NB4 (cell line): ENCODE measurements around the gene MAP9.

ENCODE experiments used
- TF ChIP-seq, protein P1 (sequence below): IDR thresholded peaks from 2 replicates; pipeline ENCODE4 v1.6.1; 2011; ENCODE audit warnings: low read depth, low read length
- TF ChIP-seq, protein P2 (sequence below): IDR thresholded peaks from one replicate; pipeline ENCODE4 v1.5.1; 2012; ENCODE audit warnings: low read depth, low read length

GRCh38 chr4:155400893-155401292, 24.1 kb upstream of the MAP9 start:
- TF ChIP-seq, protein P1, sequence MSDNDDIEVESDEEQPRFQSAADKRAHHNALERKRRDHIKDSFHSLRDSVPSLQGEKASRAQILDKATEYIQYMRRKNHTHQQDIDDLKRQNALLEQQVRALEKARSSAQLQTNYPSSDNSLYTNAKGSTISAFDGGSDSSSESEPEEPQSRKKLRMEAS: no peak
- TF ChIP-seq, protein P2, sequence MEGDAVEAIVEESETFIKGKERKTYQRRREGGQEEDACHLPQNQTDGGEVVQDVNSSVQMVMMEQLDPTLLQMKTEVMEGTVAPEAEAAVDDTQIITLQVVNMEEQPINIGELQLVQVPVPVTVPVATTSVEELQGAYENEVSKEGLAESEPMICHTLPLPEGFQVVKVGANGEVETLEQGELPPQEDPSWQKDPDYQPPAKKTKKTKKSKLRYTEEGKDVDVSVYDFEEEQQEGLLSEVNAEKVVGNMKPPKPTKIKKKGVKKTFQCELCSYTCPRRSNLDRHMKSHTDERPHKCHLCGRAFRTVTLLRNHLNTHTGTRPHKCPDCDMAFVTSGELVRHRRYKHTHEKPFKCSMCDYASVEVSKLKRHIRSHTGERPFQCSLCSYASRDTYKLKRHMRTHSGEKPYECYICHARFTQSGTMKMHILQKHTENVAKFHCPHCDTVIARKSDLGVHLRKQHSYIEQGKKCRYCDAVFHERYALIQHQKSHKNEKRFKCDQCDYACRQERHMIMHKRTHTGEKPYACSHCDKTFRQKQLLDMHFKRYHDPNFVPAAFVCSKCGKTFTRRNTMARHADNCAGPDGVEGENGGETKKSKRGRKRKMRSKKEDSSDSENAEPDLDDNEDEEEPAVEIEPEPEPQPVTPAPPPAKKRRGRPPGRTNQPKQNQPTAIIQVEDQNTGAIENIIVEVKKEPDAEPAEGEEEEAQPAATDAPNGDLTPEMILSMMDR: no peak
